Measurements from ENCODE around the gene AP3D1. TPM values are rescaled to one million over a fixed set of nuclear protein-coding genes. Genes with fewer than 3 reads are reported as not detected.
"Not testable (repeated sequence)": the region's sequence is repeated elsewhere in the genome, so short reads cannot be mapped to it uniquely, and the experiment has no call there.

AP3D1 gene
- total RNA-seq, 1 donor from 2014 or later = 109 TPM

GRCh38 chr19:2129022-2129421, 22.3 kb downstream of the AP3D1 start:
- CTCF ChIA-PET = no interaction called here

GRCh38 chr19:2128252-2128651, 23.1 kb downstream of the AP3D1 start:
- H3K4me1 Mint-ChIP-seq; H3K27ac Mint-ChIP-seq; POLR2A ChIA-PET; CTCF ChIA-PET; H3K9me3 Mint-ChIP-seq; H3K4me3 Mint-ChIP-seq; ATAC-seq (ENCODE audit: low read depth); intact Hi-C loops (cut with micrococcal nuclease); H3K27me3 Mint-ChIP-seq; DNase-seq: not testable (repeated sequence)
- H3K36me3 Mint-ChIP-seq (ENCODE audit: low read depth) = peaks cover 67% of the 10 kb centered on the region

More at GRCh38 chr19:2129022-2129421, 22.3 kb downstream of the AP3D1 start:
- intact Hi-C loops (cut with micrococcal nuclease) = no loop called here
- H3K4me3 Mint-ChIP-seq = no peak overlapping the region
- no peak overlapping the region for H3K27ac Mint-ChIP-seq
- DNase-seq (no peak), ATAC-seq (ENCODE audit: low read depth) (no peak)
- peaks cover 66% of the 10 kb centered on the region for H3K36me3 Mint-ChIP-seq (ENCODE audit: low read depth)
- no peaks in the 10 kb centered on the region for H3K27me3 Mint-ChIP-seq
- no peaks in the 10 kb centered on the region for H3K9me3 Mint-ChIP-seq
- no peak for TF ChIP-seq CTCF (IDR thresholded peaks at IDR 0.05)
- no peaks in the 10 kb centered on the region for H3K4me1 Mint-ChIP-seq
- POLR2A ChIA-PET = interaction anchor here (1.2 kb wide), 1 partner anchor 35 kb away, joined by 3 read pairs; no protein-coding TSS in a partner anchor

GRCh38 chr19:2127758-2128157, 23.6 kb downstream of the AP3D1 start:
- no peaks in the 10 kb centered on the region for H3K4me1 Mint-ChIP-seq
- no peak overlapping the region for H3K27ac Mint-ChIP-seq
- CTCF ChIA-PET = no interaction called here
- intact Hi-C loops (cut with micrococcal nuclease) = no loop called here
- TF ChIP-seq CTCF (IDR thresholded peaks at IDR 0.05) = no peak
- ATAC-seq (ENCODE audit: low read depth) = no peak
- no peaks in the 10 kb centered on the region for H3K27me3 Mint-ChIP-seq
- H3K4me3 Mint-ChIP-seq = no peak overlapping the region
- H3K36me3 Mint-ChIP-seq (ENCODE audit: low read depth) = peaks cover 68% of the 10 kb centered on the region
- no peak for DNase-seq
- POLR2A ChIA-PET = interaction anchor here (0.7 kb wide), 1 partner anchor 13 kb away, joined by 3 read pairs; no protein-coding TSS in a partner anchor
- H3K9me3 Mint-ChIP-seq = no peaks in the 10 kb centered on the region

GRCh38 chr19:2126879-2127518, 24.4 kb downstream of the AP3D1 start:
- Mint-ChIP-seq H3K27me3 (no peaks in the 10 kb centered on the region), H3K36me3 (ENCODE audit: low read depth) (peaks cover 68% of the 10 kb centered on the region), H3K9me3 (no peaks in the 10 kb centered on the region), H3K4me3 (no peak overlapping the region), H3K27ac (no peak overlapping the region), H3K4me1 (no peaks in the 10 kb centered on the region)
- ATAC-seq (ENCODE audit: low read depth) = no peak
- ChIA-PET CTCF (no interaction called here), POLR2A (no interaction called here)
- DNase-seq = no peak
- intact Hi-C loops (cut with micrococcal nuclease) = no loop called here
- TF ChIP-seq CTCF (IDR thresholded peaks at IDR 0.05) = no peak

GRCh38 chr19:2123682-2124387, 27.5 kb downstream of the AP3D1 start:
- no peaks in the 10 kb centered on the region for H3K9me3 Mint-ChIP-seq
- H3K36me3 Mint-ChIP-seq (ENCODE audit: low read depth) = peaks cover 76% of the 10 kb centered on the region
- POLR2A ChIA-PET = no interaction called here
- no peak overlapping the region for H3K27ac Mint-ChIP-seq
- H3K27me3 Mint-ChIP-seq = no peaks in the 10 kb centered on the region
- no peaks in the 10 kb centered on the region for H3K4me1 Mint-ChIP-seq
- DNase-seq = no peak
- intact Hi-C loops (cut with micrococcal nuclease) = no loop called here
- ATAC-seq (ENCODE audit: low read depth) = no peak
- TF ChIP-seq CTCF (IDR thresholded peaks at IDR 0.05) = no peak
- CTCF ChIA-PET = no interaction called here
- H3K4me3 Mint-ChIP-seq = no peak overlapping the region
